Measurements from ENCODE around the gene RAB1B. TPM values are rescaled to one million over a fixed set of nuclear protein-coding genes. Genes with fewer than 3 reads are reported as not detected.

The RAB1B gene
- total and polyA plus RNA-seq, 10 of the 15 experiments (the other 5 are each of a cell fraction or from before 2014, with no cell fraction given): 10.4 to 193 (median 96.9) TPM

DNA sequence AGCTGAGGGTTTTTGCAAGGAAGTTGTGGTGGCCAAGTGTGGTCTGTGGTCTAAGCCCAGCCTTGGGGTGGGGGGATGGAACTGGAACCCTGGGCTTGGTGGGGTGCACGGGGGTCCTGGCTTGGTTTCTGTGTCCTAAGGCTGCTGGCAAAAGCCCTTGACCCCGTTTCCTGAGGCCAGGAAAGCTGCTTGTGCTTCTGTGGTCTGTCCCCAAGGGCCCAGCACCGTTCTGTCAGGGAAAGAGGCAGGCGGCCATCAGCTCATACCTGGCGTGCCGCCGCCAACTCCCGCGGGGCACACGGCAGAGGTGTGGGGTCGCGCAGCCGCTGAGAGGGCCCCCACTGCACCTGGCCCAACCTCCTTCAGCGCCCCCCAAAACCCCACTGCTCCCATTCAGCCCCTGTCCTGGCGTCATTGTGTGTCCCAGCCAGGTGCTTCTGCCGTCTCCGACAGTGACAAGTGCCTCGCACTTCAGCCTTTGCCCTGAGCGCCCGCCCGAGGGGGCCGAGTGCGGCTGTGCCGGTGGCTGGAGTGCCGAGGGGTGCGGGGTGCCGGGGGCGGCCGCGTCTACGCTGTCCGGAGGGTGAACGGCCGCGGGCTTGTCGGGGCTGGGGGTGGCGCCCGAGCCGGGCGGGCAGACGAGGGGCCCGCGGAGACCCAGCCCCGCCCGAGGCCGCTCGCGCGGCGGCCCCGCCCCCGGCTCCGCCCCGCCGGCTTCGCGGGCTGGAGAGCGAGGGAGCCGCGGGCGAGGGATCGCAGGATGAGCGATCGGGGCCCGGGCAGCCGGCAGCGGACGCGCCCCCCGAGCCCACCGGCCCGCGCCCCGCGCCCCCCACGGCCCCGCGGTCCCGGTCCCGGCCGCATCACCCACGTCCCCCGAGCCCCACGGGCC, 9.3 kb downstream of the RAB1B start, which contains the start of gene CNIH2:
TSS of gene CNIH2 (plus strand) at position 705 of the 892 bp plus-strand sequence. CDS start 282 bp downstream, outside the sequence.
- Histone ChIP-seq H3K36me3 (ENCODE audit: control insufficient read depth in 2 of 2, insufficient read depth in 2 of 2, low read length in 1 of 2) (peaks cover 9 to 24% of the 10 kb centered on the region in 2 experiments), H3K79me2 (ENCODE audit: control insufficient read depth, insufficient read depth, low read length) (no peaks in the 10 kb centered on the region), H3K4me2 (ENCODE audit: control insufficient read depth, insufficient read depth) (peak within 1 kb of the TSS; percentile 69), H3K27ac (ENCODE audit: control insufficient read depth, insufficient read depth) (no peak within 1 kb of the TSS), H3K9ac (ENCODE audit: control insufficient read depth, insufficient read depth, low read length) (no peak within 1 kb of the TSS; the same call in 1 of the 2 replicates), H2AFZ (ENCODE audit: control insufficient read depth, low read depth, low read length) (no peak within 1 kb of the TSS), H3K4me3 (no peak within 1 kb of the TSS; the same call in 1 of the 2 replicates), H3K9me3 (replicated peaks; ENCODE audit: control insufficient read depth, insufficient read depth, low read length) (no peaks in the 10 kb centered on the region), H3K27me3 (replicated peaks in 1 of 2; ENCODE audit: control insufficient read depth in 2 of 2, insufficient read depth in 2 of 2, low read length in 1 of 2) (no peaks in the 10 kb centered on the region), H3K4me1 (ENCODE audit: control insufficient read depth, insufficient read depth, low read length) (peaks cover 8% of the 10 kb centered on the region), H4K20me1 (ENCODE audit: control insufficient read depth, insufficient read depth) (no peaks in the 10 kb centered on the region; the same call in 1 of the 2 replicates)
- BruUV-seq (replicated peaks): no TSS peak
- DNase-seq (ENCODE audit: low read depth, low spot score) (no peak), FAIRE-seq (peak; percentile 35), ATAC-seq (peak; percentile 56)
- ChIA-PET POLR2A (no interaction called here), SMC1A (ENCODE audit: uncharacterized antibody, unreplicated experiment) (interaction anchor here (1.0 to 1.1 kb wide), 2 partner anchors 10 to 11 kb away, joined by 3 to 4 read pairs; partner anchors contain the start of gene YIF1A), RAD21 (ENCODE audit: unreplicated experiment) (no interaction called here), CTCF (interaction anchor here (1.3 kb wide), 1 partner anchor 19 kb away, joined by 3 read pairs; no protein-coding TSS in a partner anchor)
- intact Hi-C loops (cut with micrococcal nuclease; ENCODE audit: unreplicated experiment) (no loop called here), in situ Hi-C loops (cut with MboI) (no loop called here)
- WGBS (ENCODE audit: insufficient coverage, insufficient replicate concordance, low lambda C conversion rate, missing lambda C conversion rate): under 1% methylated on average over 30 of the region's 84 CpGs
- TF ChIP-seq, protein P1, sequence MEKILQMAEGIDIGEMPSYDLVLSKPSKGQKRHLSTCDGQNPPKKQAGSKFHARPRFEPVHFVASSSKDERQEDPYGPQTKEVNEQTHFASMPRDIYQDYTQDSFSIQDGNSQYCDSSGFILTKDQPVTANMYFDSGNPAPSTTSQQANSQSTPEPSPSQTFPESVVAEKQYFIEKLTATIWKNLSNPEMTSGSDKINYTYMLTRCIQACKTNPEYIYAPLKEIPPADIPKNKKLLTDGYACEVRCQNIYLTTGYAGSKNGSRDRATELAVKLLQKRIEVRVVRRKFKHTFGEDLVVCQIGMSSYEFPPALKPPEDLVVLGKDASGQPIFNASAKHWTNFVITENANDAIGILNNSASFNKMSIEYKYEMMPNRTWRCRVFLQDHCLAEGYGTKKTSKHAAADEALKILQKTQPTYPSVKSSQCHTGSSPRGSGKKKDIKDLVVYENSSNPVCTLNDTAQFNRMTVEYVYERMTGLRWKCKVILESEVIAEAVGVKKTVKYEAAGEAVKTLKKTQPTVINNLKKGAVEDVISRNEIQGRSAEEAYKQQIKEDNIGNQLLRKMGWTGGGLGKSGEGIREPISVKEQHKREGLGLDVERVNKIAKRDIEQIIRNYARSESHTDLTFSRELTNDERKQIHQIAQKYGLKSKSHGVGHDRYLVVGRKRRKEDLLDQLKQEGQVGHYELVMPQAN (conservative IDR thresholded peaks at IDR 0.05): no peak
- TF ChIP-seq MTA3 (IDR thresholded peaks at IDR 0.05; ENCODE audit: borderline replicate concordance, low read length): peak; percentile 38; the same call in 1 of the 2 replicates
- TF ChIP-seq TAF1 (IDR thresholded peaks at IDR 0.05; ENCODE audit: borderline replicate concordance, low read depth, low read length): no peak
- TF ChIP-seq, protein P2, sequence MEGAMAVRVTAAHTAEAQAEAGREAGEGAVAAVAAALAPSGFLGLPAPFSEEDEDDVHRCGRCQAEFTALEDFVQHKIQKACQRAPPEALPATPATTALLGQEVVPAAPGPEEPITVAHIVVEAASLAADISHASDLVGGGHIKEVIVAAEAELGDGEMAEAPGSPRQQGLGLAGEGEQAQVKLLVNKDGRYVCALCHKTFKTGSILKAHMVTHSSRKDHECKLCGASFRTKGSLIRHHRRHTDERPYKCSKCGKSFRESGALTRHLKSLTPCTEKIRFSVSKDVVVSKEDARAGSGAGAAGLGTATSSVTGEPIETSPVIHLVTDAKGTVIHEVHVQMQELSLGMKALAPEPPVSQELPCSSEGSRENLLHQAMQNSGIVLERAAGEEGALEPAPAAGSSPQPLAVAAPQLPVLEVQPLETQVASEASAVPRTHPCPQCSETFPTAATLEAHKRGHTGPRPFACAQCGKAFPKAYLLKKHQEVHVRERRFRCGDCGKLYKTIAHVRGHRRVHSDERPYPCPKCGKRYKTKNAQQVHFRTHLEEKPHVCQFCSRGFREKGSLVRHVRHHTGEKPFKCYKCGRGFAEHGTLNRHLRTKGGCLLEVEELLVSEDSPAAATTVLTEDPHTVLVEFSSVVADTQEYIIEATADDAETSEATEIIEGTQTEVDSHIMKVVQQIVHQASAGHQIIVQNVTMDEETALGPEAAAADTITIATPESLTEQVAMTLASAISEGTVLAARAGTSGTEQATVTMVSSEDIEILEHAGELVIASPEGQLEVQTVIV (IDR thresholded peaks at IDR 0.05; ENCODE audit: borderline replicate concordance, partially characterized antibody): no peak
- TF ChIP-seq, protein P3, sequence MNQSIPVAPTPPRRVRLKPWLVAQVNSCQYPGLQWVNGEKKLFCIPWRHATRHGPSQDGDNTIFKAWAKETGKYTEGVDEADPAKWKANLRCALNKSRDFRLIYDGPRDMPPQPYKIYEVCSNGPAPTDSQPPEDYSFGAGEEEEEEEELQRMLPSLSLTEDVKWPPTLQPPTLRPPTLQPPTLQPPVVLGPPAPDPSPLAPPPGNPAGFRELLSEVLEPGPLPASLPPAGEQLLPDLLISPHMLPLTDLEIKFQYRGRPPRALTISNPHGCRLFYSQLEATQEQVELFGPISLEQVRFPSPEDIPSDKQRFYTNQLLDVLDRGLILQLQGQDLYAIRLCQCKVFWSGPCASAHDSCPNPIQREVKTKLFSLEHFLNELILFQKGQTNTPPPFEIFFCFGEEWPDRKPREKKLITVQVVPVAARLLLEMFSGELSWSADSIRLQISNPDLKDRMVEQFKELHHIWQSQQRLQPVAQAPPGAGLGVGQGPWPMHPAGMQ (IDR thresholded peaks at IDR 0.05; ENCODE audit: borderline replicate concordance): no peak
- TF ChIP-seq EGR1 (IDR thresholded peaks at IDR 0.05; ENCODE audit: borderline replicate concordance in 1 of 2, low read depth in 2 of 2, low read length in 2 of 2): 0 out of 3 replicates have a peak, but pooled peaks of 1 of the 2 experiments have one; percentile 11
- TF ChIP-seq TARDBP (IDR thresholded peaks at IDR 0.05; ENCODE audit: borderline replicate concordance): no peak
- no peak for TF ChIP-seq BRCA1 (IDR thresholded peaks at IDR 0.05; ENCODE audit: low read depth, low read length)
- TF ChIP-seq, protein P4, sequence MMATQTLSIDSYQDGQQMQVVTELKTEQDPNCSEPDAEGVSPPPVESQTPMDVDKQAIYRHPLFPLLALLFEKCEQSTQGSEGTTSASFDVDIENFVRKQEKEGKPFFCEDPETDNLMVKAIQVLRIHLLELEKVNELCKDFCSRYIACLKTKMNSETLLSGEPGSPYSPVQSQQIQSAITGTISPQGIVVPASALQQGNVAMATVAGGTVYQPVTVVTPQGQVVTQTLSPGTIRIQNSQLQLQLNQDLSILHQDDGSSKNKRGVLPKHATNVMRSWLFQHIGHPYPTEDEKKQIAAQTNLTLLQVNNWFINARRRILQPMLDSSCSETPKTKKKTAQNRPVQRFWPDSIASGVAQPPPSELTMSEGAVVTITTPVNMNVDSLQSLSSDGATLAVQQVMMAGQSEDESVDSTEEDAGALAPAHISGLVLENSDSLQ (IDR thresholded peaks at IDR 0.05): 0 out of 2 replicates have a peak, but pooled peaks have one; percentile 8
- TF ChIP-seq CBFB (IDR thresholded peaks at IDR 0.05; ENCODE audit: low read depth): peak; percentile 30; the same call in 1 of the 2 replicates
- TF ChIP-seq, protein P5, sequence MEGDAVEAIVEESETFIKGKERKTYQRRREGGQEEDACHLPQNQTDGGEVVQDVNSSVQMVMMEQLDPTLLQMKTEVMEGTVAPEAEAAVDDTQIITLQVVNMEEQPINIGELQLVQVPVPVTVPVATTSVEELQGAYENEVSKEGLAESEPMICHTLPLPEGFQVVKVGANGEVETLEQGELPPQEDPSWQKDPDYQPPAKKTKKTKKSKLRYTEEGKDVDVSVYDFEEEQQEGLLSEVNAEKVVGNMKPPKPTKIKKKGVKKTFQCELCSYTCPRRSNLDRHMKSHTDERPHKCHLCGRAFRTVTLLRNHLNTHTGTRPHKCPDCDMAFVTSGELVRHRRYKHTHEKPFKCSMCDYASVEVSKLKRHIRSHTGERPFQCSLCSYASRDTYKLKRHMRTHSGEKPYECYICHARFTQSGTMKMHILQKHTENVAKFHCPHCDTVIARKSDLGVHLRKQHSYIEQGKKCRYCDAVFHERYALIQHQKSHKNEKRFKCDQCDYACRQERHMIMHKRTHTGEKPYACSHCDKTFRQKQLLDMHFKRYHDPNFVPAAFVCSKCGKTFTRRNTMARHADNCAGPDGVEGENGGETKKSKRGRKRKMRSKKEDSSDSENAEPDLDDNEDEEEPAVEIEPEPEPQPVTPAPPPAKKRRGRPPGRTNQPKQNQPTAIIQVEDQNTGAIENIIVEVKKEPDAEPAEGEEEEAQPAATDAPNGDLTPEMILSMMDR (IDR thresholded peaks at IDR 0.05 in 2 of 3, conservative IDR thresholded peaks at IDR 0.05 in 1 of 3; ENCODE audit: control insufficient read depth in 2 of 3, extremely low read depth in 1 of 3, insufficient read depth in 1 of 3, low read depth in 3 of 3, low read length in 3 of 3): no peak
- peak; percentile 1; the same call in 1 of the 2 replicates for TF ChIP-seq YY1 (IDR thresholded peaks at IDR 0.05; ENCODE audit: low read depth, low read length)
